Measurements from ENCODE around the gene PBX3. TPM values are rescaled to one million over a fixed set of nuclear protein-coding genes. Genes with fewer than 3 reads are reported as not detected.

The PBX3 gene
- total and polyA plus RNA-seq, 2 donors (not counting 1 experiment from before 2014, with no cell fraction given): 15.5 to 39.0 TPM

DNA sequence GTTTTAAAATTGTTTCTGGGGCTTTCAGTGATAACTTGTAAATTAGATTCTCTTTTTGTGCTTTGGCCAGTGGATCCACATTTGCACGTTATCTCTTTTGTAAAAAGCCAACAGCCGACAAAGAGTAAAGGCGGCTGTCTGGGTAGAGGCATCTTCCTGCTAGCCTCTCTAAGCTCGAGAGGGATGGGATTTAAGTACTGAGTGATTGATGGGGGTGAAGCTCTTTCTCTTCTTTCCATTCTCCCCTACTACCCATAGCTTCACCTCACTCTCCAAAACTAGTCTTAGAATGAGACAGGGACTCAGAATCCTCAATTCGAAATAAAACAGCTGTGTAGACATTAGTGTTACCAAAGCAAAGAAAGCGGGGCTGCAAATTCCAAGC lies 3.4 kb downstream of the PBX3 start:
- no peak overlapping the region for H3K27ac ChIP-seq (ENCODE audit: low read length in 2 of 2)
- no peak overlapping the region for H3K4me3 Mint-ChIP-seq
- no peaks in the 10 kb centered on the region for H4K20me1 ChIP-seq (ENCODE audit: control insufficient read depth, insufficient read depth, low read length, poor library complexity, severe bottlenecking)
- TF ChIP-seq, protein P1, sequence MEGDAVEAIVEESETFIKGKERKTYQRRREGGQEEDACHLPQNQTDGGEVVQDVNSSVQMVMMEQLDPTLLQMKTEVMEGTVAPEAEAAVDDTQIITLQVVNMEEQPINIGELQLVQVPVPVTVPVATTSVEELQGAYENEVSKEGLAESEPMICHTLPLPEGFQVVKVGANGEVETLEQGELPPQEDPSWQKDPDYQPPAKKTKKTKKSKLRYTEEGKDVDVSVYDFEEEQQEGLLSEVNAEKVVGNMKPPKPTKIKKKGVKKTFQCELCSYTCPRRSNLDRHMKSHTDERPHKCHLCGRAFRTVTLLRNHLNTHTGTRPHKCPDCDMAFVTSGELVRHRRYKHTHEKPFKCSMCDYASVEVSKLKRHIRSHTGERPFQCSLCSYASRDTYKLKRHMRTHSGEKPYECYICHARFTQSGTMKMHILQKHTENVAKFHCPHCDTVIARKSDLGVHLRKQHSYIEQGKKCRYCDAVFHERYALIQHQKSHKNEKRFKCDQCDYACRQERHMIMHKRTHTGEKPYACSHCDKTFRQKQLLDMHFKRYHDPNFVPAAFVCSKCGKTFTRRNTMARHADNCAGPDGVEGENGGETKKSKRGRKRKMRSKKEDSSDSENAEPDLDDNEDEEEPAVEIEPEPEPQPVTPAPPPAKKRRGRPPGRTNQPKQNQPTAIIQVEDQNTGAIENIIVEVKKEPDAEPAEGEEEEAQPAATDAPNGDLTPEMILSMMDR (IDR thresholded peaks at IDR 0.05): no peak
- TF ChIP-seq EZH2 (IDR thresholded peaks at IDR 0.05; ENCODE audit: borderline replicate concordance, insufficient read depth, low read depth, low read length, poor library complexity, severe bottlenecking): no peak
- H3K27me3 Mint-ChIP-seq: no peaks in the 10 kb centered on the region
- H3K27ac Mint-ChIP-seq: no peak overlapping the region
- H3K27me3 ChIP-seq (replicated peaks in 1 of 4; ENCODE audit: control extremely low read depth in 1 of 4, control insufficient read depth in 3 of 4, insufficient read depth in 4 of 4, low read length in 3 of 4): no peaks in the 10 kb centered on the region
- H3K4me2 ChIP-seq (replicated peaks; ENCODE audit: low read depth, low read length, poor library complexity, severe bottlenecking): no peak overlapping the region
- intact Hi-C loops (cut with micrococcal nuclease): no loop called here
- H3K9me3 Mint-ChIP-seq (ENCODE audit: insufficient read depth): no peaks in the 10 kb centered on the region
- H3K9me3 ChIP-seq (ENCODE audit: control extremely low read depth in 1 of 3, control insufficient read depth in 2 of 3, insufficient read depth in 1 of 3, low read length in 2 of 3): no peaks in the 10 kb centered on the region
- DNase-seq: no peak
- peaks cover 14 to 16% of the 10 kb centered on the region in 2 donors for H3K4me1 ChIP-seq (ENCODE audit: control insufficient read depth in 2 of 2, insufficient read depth in 2 of 2, low read length in 2 of 2)
- H3K9ac ChIP-seq (ENCODE audit: low read length): no peak overlapping the region
- CTCF ChIA-PET: interaction anchor here (1.3 kb wide), 1 partner anchor 9 kb away, joined by 6 read pairs; no protein-coding TSS in a partner anchor
- H2AFZ ChIP-seq (ENCODE audit: insufficient read depth, low read depth, low read length, poor library complexity, severe bottlenecking): no peak overlapping the region
- 100% methylated on average over 1 of the region's 6 CpGs for WGBS (ENCODE audit: insufficient coverage)
- peaks cover 38% of the 10 kb centered on the region for H3K4me1 Mint-ChIP-seq
- peaks cover 49% of the 10 kb centered on the region for H3K79me2 ChIP-seq (ENCODE audit: control insufficient read depth, insufficient read depth, low read length)
- POLR2A ChIA-PET: no interaction called here
- ATAC-seq (ENCODE audit: low read depth): no peak
- H3K36me3 ChIP-seq (replicated peaks in 1 of 2; ENCODE audit: control extremely low read depth in 1 of 2, control insufficient read depth in 1 of 2, extremely low read depth in 1 of 2, insufficient read depth in 2 of 2, low read length in 1 of 2): no peaks in the 10 kb centered on the region
- H3K4me3 ChIP-seq (ENCODE audit: control extremely low read depth in 1 of 5, extremely low read depth in 1 of 5, insufficient read depth in 1 of 5, low read depth in 2 of 5, low read length in 4 of 5): no peak overlapping the region

DNA sequence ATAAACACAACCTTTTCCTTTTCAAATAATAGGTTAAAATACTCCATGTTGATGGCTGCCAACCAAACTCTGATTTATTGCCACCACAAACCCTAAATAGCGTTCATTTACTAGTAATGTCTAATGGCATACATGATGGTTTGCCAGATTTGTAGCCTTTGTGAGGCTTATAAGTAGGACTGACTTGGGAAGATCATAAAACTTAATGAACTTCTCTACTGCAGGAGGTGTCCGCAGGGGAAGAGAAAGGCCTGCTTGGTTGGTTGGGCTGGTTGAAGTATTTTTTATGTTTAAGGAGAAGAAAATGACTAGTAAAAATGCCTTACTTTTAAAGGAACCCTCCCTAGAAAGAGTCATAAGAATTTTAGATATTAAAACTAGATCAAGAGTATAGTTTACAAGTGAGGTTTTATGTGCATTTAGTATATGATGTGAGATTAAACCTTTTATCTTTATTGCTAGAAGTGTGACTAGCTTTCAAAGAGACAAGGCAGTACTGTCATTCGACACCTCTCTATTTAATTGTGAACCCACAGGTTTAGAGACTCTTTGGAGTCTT lies 5.0 kb downstream of the PBX3 start:
- Mint-ChIP-seq H3K9me3 (ENCODE audit: insufficient read depth) (no peaks in the 10 kb centered on the region), H3K4me1 (peaks cover 35% of the 10 kb centered on the region), H3K4me3 (no peak overlapping the region), H3K27ac (no peak overlapping the region), H3K27me3 (no peaks in the 10 kb centered on the region)
- WGBS (ENCODE audit: insufficient coverage): no CpG with 5 or more reads among the region's 3 CpGs
- TF ChIP-seq EZH2 (IDR thresholded peaks at IDR 0.05; ENCODE audit: borderline replicate concordance, insufficient read depth, low read depth, low read length, poor library complexity, severe bottlenecking): no peak
- TF ChIP-seq, protein P1 (IDR thresholded peaks at IDR 0.05): no peak
- H3K27ac ChIP-seq (ENCODE audit: low read length in 2 of 2): no peak overlapping the region
- H3K9me3 ChIP-seq (ENCODE audit: control extremely low read depth in 1 of 3, control insufficient read depth in 2 of 3, insufficient read depth in 1 of 3, low read length in 2 of 3): no peaks in the 10 kb centered on the region
- ChIA-PET CTCF (no interaction called here), POLR2A (no interaction called here)
- no peak overlapping the region for H2AFZ ChIP-seq (ENCODE audit: insufficient read depth, low read depth, low read length, poor library complexity, severe bottlenecking)
- peaks cover 60% of the 10 kb centered on the region for H3K79me2 ChIP-seq (ENCODE audit: control insufficient read depth, insufficient read depth, low read length)
- no peak overlapping the region for H3K9ac ChIP-seq (ENCODE audit: low read length)
- H3K4me2 ChIP-seq (replicated peaks; ENCODE audit: low read depth, low read length, poor library complexity, severe bottlenecking): no peak overlapping the region
- no peaks in the 10 kb centered on the region for H4K20me1 ChIP-seq (ENCODE audit: control insufficient read depth, insufficient read depth, low read length, poor library complexity, severe bottlenecking)
- no peaks in the 10 kb centered on the region for H3K27me3 ChIP-seq (replicated peaks in 1 of 4; ENCODE audit: control extremely low read depth in 1 of 4, control insufficient read depth in 3 of 4, insufficient read depth in 4 of 4, low read length in 3 of 4)
- ATAC-seq (ENCODE audit: low read depth) (no peak), DNase-seq (no peak)
- peaks cover 10 to 13% of the 10 kb centered on the region in 2 donors for H3K4me1 ChIP-seq (ENCODE audit: control insufficient read depth in 2 of 2, insufficient read depth in 2 of 2, low read length in 2 of 2)
- intact Hi-C loops (cut with micrococcal nuclease): no loop called here
- no peaks in the 10 kb centered on the region for H3K36me3 ChIP-seq (replicated peaks in 1 of 2; ENCODE audit: control extremely low read depth in 1 of 2, control insufficient read depth in 1 of 2, extremely low read depth in 1 of 2, insufficient read depth in 2 of 2, low read length in 1 of 2)
- no peak overlapping the region for H3K4me3 ChIP-seq (ENCODE audit: control extremely low read depth in 1 of 5, extremely low read depth in 1 of 5, insufficient read depth in 1 of 5, low read depth in 2 of 5, low read length in 4 of 5)

Measured in B cell (primary cell).